Neural progenitor cell (in vitro differentiated cells): ENCODE results near the gene LATS1. TPM values are rescaled to one million over a fixed set of nuclear protein-coding genes. Genes with fewer than 3 reads are reported as not detected.
"Not testable (repeated sequence)": the region's sequence is repeated elsewhere in the genome, so short reads cannot be mapped to it uniquely, and the experiment has no call there.

Experiments used
- DNase-seq: peaks from one replicate; pipeline ENCODE4 v3.0.0-alpha.2; 2016; ENCODE audit warnings: low spot score
- H2AFZ ChIP-seq: fragments of 200-600 bp; sonication (generic); replicated peaks from 2 replicates; pipeline ENCODE4 v1.6.1; 2016; ENCODE audit warnings: antibody characterized with exemption
- H3F3A ChIP-seq: fragments of 200-600 bp; sonication (generic); 2 replicates; pipeline ENCODE4 v1.6.1; 2016; ENCODE audit warnings: antibody characterized with exemption, low read depth
- H3K27ac ChIP-seq: fragments of 200-600 bp; sonication (generic); 2 replicates; pipeline ENCODE4 v1.5.1; 2016; ENCODE audit warnings: mild to moderate bottlenecking
- H3K27me3 ChIP-seq: fragments of 200-600 bp; sonication (generic); 2 replicates; pipeline ENCODE4 v1.6.1; 2016; ENCODE audit warnings: mild to moderate bottlenecking, moderate library complexity
- H3K36me3 ChIP-seq: fragments of 200-600 bp; sonication (generic); 2 replicates; pipeline ENCODE4 v1.5.1; 2016
- H3K4me1 ChIP-seq: fragments of 200-600 bp; sonication (generic); 2 replicates; pipeline ENCODE4 v1.6.1; 2016; ENCODE audit warnings: mixed run types
- H3K4me2 ChIP-seq: fragments of 200-600 bp; sonication (generic); 2 replicates; pipeline ENCODE4 v1.6.1; 2016
- H3K4me3 ChIP-seq: fragments of 200-600 bp; sonication (generic); 2 replicates; pipeline ENCODE4 v1.5.1; 2016
- H3K79me2 ChIP-seq: fragments of 200-600 bp; sonication (generic); 2 replicates; pipeline ENCODE4 v1.6.1; 2016; ENCODE audit warnings: low read depth
- H3K9ac ChIP-seq: fragments of 200-600 bp; sonication (generic); 2 replicates; pipeline ENCODE4 v1.6.1; 2016
- H3K9me3 ChIP-seq: fragments of 200-600 bp; sonication (generic); 2 replicates; pipeline ENCODE4 v1.5.1; 2016; ENCODE audit warnings: low read depth
- H4K20me1 ChIP-seq: fragments of 200-600 bp; sonication (generic); 2 replicates; pipeline ENCODE4 v1.6.1; 2016; ENCODE audit warnings: low read depth
- H3K27ac Mint-ChIP-seq: 3 replicates; pipeline ENCODE4 v1.8.0; 2021; ENCODE audit warnings: mixed read lengths
- H3K27me3 Mint-ChIP-seq: 2 replicates; pipeline ENCODE4 v1.8.0; 2022; ENCODE audit warnings: low read depth, mild to moderate bottlenecking, inconsistent platforms, moderate library complexity, mixed read lengths; ENCODE audit not compliant: insufficient read depth
- H3K36me3 Mint-ChIP-seq: 3 replicates; pipeline ENCODE4 v1.8.0; 2021; ENCODE audit warnings: mixed read lengths
- H3K4me1 Mint-ChIP-seq: 3 replicates; pipeline ENCODE4 v1.8.0; 2021; ENCODE audit warnings: mixed read lengths
- H3K4me3 Mint-ChIP-seq: 3 replicates; pipeline ENCODE4 v1.8.0; 2021; ENCODE audit warnings: mild to moderate bottlenecking, moderate library complexity, mixed read lengths
- H3K9me3 Mint-ChIP-seq: 3 replicates; pipeline ENCODE4 v1.8.0; 2020; ENCODE audit warnings: mixed read lengths
- EZH2 ChIP-seq: fragments of 200-600 bp; sonication (generic); IDR thresholded peaks from 2 replicates; pipeline ENCODE4 v1.6.1; 2017; ENCODE audit warnings: antibody characterized with exemption, mild to moderate bottlenecking, moderate library complexity
- EZH2phosphoT487 ChIP-seq: fragments of 200-600 bp; sonication (generic); IDR thresholded peaks from 2 replicates; pipeline ENCODE4 v1.6.1; 2017; ENCODE audit warnings: antibody characterized with exemption
- total RNA-seq: library from RNA; depleted of rRNA; stranded (reverse); fragments of >200 nt; gene quantifications from 2 replicates; pipeline ENCODE4 v1.2.3, GENCODE V29; 2015; ENCODE audit warnings: low replicate concordance
- TF ChIP-seq, protein P1 (sequence below): fragments of 200-600 bp; sonication (generic); IDR thresholded peaks from 2 replicates; pipeline ENCODE4 v1.5.1; 2017; ENCODE audit warnings: antibody characterized with exemption, mild to moderate bottlenecking

Gene LATS1
- total RNA-seq, 1 donor from 2014 or later = 28.0 TPM

- H4K20me1 ChIP-seq = peaks cover 17% of the 10 kb centered on the region
- TF ChIP-seq, protein P1, sequence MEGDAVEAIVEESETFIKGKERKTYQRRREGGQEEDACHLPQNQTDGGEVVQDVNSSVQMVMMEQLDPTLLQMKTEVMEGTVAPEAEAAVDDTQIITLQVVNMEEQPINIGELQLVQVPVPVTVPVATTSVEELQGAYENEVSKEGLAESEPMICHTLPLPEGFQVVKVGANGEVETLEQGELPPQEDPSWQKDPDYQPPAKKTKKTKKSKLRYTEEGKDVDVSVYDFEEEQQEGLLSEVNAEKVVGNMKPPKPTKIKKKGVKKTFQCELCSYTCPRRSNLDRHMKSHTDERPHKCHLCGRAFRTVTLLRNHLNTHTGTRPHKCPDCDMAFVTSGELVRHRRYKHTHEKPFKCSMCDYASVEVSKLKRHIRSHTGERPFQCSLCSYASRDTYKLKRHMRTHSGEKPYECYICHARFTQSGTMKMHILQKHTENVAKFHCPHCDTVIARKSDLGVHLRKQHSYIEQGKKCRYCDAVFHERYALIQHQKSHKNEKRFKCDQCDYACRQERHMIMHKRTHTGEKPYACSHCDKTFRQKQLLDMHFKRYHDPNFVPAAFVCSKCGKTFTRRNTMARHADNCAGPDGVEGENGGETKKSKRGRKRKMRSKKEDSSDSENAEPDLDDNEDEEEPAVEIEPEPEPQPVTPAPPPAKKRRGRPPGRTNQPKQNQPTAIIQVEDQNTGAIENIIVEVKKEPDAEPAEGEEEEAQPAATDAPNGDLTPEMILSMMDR = no peak
- TF ChIP-seq EZH2 (no peak), EZH2phosphoT487 (no peak)
- no peak overlapping the region for H3K4me2 ChIP-seq
- H3K4me1 Mint-ChIP-seq = no peaks in the 10 kb centered on the region
- no peak overlapping the region for H3K27ac ChIP-seq
- H2AFZ ChIP-seq = no peak overlapping the region
- H3K4me3 Mint-ChIP-seq = no peak overlapping the region
- H3K9me3 ChIP-seq = no peaks in the 10 kb centered on the region
- H3F3A ChIP-seq = no peaks in the 10 kb centered on the region
- no peaks in the 10 kb centered on the region for H3K4me1 ChIP-seq
- peaks cover 39% of the 10 kb centered on the region for H3K79me2 ChIP-seq
- H3K27ac Mint-ChIP-seq = no peak overlapping the region
- no peaks in the 10 kb centered on the region for H3K27me3 ChIP-seq
- no peak for DNase-seq
- H3K9ac ChIP-seq = no peak overlapping the region
- peaks cover 28% of the 10 kb centered on the region for H3K36me3 Mint-ChIP-seq
- no peak overlapping the region for H3K4me3 ChIP-seq
- H3K27me3 Mint-ChIP-seq = no peaks in the 10 kb centered on the region
- H3K9me3 Mint-ChIP-seq = no peaks in the 10 kb centered on the region
- no peaks in the 10 kb centered on the region for H3K36me3 ChIP-seq
Observed at GRCh38 chr6:149686230-149686629, 31.7 kb downstream of the LATS1 start.

GRCh38 chr6:149683256-149683859 is 34.5 kb downstream of the LATS1 start:
- H3K27ac ChIP-seq = no peak overlapping the region
- peaks cover 11% of the 10 kb centered on the region for H4K20me1 ChIP-seq
- no peaks in the 10 kb centered on the region for H3K27me3 Mint-ChIP-seq
- H3K9me3 Mint-ChIP-seq = no peaks in the 10 kb centered on the region
- no peak overlapping the region for H3K9ac ChIP-seq
- no peaks in the 10 kb centered on the region for H3K27me3 ChIP-seq
- TF ChIP-seq, protein P1 = no peak
- TF ChIP-seq EZH2phosphoT487 (no peak), EZH2 (no peak)
- no peaks in the 10 kb centered on the region for H3K4me1 ChIP-seq
- H3K4me3 Mint-ChIP-seq = no peak overlapping the region
- peaks cover 6% of the 10 kb centered on the region for H3K36me3 ChIP-seq
- peaks cover 32% of the 10 kb centered on the region for H3K36me3 Mint-ChIP-seq
- DNase-seq = no peak
- no peak overlapping the region for H3K4me3 ChIP-seq
- no peak overlapping the region for H3K27ac Mint-ChIP-seq
- no peaks in the 10 kb centered on the region for H3F3A ChIP-seq
- no peaks in the 10 kb centered on the region for H3K9me3 ChIP-seq
- no peaks in the 10 kb centered on the region for H3K4me1 Mint-ChIP-seq
- no peak overlapping the region for H3K4me2 ChIP-seq
- H2AFZ ChIP-seq = no peak overlapping the region
- peaks cover 38% of the 10 kb centered on the region for H3K79me2 ChIP-seq

DNA sequence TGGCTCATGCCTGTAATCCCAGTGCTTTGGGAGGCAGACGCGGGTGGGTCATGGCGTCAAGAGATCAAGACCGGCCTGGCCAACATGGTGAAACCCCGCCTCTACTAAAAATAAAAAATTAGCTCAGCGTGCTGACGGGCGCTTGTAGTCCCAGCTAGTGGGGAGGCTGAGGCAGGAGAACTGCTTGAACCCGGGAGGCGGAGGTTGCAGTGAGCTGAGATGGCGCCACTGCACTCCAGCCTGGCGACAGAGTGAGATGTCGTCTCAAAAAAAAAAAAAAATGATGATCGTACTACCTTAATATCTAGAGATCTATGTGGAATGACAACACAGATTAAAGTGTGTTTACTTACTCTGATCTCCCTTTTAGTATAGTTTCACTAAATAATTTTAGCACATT is 36.1 kb downstream of the LATS1 start:
- not testable (repeated sequence) for H3K4me3 ChIP-seq, H4K20me1 ChIP-seq, H3K36me3 ChIP-seq, H3K4me1 Mint-ChIP-seq, H3K27ac ChIP-seq, H3K4me3 Mint-ChIP-seq, H3K27me3 ChIP-seq, H3K4me1 ChIP-seq, H3K9me3 ChIP-seq, H3K4me2 ChIP-seq, H3K27me3 Mint-ChIP-seq, H3K27ac Mint-ChIP-seq, DNase-seq, H3K9ac ChIP-seq, H2AFZ ChIP-seq, H3F3A ChIP-seq, H3K9me3 Mint-ChIP-seq
- peaks cover 34% of the 10 kb centered on the region for H3K36me3 Mint-ChIP-seq
- H3K79me2 ChIP-seq = peaks cover 35% of the 10 kb centered on the region

- Histone ChIP-seq H4K20me1 (peaks cover 5% of the 10 kb centered on the region), H3K79me2 (peaks cover 28% of the 10 kb centered on the region), H3K9me3 (no peaks in the 10 kb centered on the region), H2AFZ (no peak overlapping the region), H3K4me2 (no peak overlapping the region), H3K36me3 (peaks cover 10% of the 10 kb centered on the region), H3K9ac (no peak overlapping the region), H3K27ac (no peak overlapping the region), H3F3A (no peaks in the 10 kb centered on the region), H3K27me3 (no peaks in the 10 kb centered on the region), H3K4me3 (no peak overlapping the region), H3K4me1 (no peaks in the 10 kb centered on the region)
- H3K27me3 Mint-ChIP-seq = no peaks in the 10 kb centered on the region
- H3K4me1 Mint-ChIP-seq = no peaks in the 10 kb centered on the region
- no peaks in the 10 kb centered on the region for H3K9me3 Mint-ChIP-seq
- no peak overlapping the region for H3K4me3 Mint-ChIP-seq
- peaks cover 30% of the 10 kb centered on the region for H3K36me3 Mint-ChIP-seq
- DNase-seq = no peak
- TF ChIP-seq EZH2phosphoT487 = no peak
- no peak overlapping the region for H3K27ac Mint-ChIP-seq
Observed at GRCh38 chr6:149681209-149681608, 36.7 kb downstream of the LATS1 start.
